Endothelial cell of umbilical vein (primary cell): Measurements from ENCODE around the gene PKN2. TPM values are rescaled to one million over a fixed set of nuclear protein-coding genes. Genes with fewer than 3 reads are reported as not detected.

Experiments
- BruUV-seq: library from RNA; stranded (reverse); fragments of 400-500 nt; replicated peaks from 2 replicates; lab custom pipeline; 2021; lab: Mats Ljungman, UMichigan
- CTCF ChIA-PET: fragments of 300-600, 350-600 bp; sonication (Branson Sonifier 250); formaldehyde crosslinking; loops from one replicate; lab custom pipeline; 2021; ENCODE audit warnings: antibody characterized with exemption, inconsistent platforms; lab: Charles Lee
- POLR2A ChIA-PET: fragments of 300-600, 350-600 bp; sonication (Branson Sonifier 250); formaldehyde crosslinking; loops from one replicate; lab custom pipeline; 2021; ENCODE audit warnings: antibody characterized with exemption, inconsistent platforms; lab: Charles Lee
- DNase-seq: peaks from one replicate; pipeline ENCODE4 v3.0.0-alpha.2; 2011; ENCODE audit warnings: low read depth, low spot score
- FAIRE-seq: peaks from 2 replicates; lab custom pipeline; 2011; peaks lifted over from hg19 to GRCh38; lab: Jason Lieb, UNC
- H2AFZ ChIP-seq: 2 replicates; pipeline ENCODE4 v1.6.0; 2012; ENCODE audit warnings: low read depth, low read length, control low read depth, inconsistent platforms
- H3K27ac ChIP-seq: 2 replicates; pipeline ENCODE4 v1.5.1; 2011; ENCODE audit warnings: low read depth, mild to moderate bottlenecking, control low read depth, low read length, moderate library complexity; ENCODE audit not compliant: insufficient read depth
- H3K27me3 ChIP-seq, 2 experiments: 2 replicates each; pipeline versions ENCODE4 v1.6.0 to v1.6.1; 2011; ENCODE audit warnings: low read length in 2 of 2, mixed read lengths in 1 of 2; ENCODE audit not compliant: control insufficient read depth in 2 of 2, insufficient read depth in 2 of 2
- H3K36me3 ChIP-seq, 2 experiments: 2 replicates in 1 of 2; 3 replicates in 1 of 2; pipeline ENCODE4 v1.5.1; 2011; ENCODE audit warnings: low read length in 2 of 2, mild to moderate bottlenecking in 1 of 2, moderate library complexity in 1 of 2; ENCODE audit not compliant: control insufficient read depth in 2 of 2, insufficient read depth in 2 of 2; ENCODE audit errors: extremely low read depth in 1 of 2
- H3K4me1 ChIP-seq: 3 replicates; pipeline ENCODE4 v1.5.1; 2011; ENCODE audit warnings: mild to moderate bottlenecking, low read length; ENCODE audit not compliant: control insufficient read depth, insufficient read depth; ENCODE audit errors: extremely low read depth
- H3K4me2 ChIP-seq: 2 replicates; pipeline ENCODE4 v1.6.1; 2011; ENCODE audit warnings: low read length, control low read depth, mixed read lengths; ENCODE audit not compliant: insufficient read depth
- H3K4me3 ChIP-seq, 3 experiments: fragments of 200-600 bp in 1 of 3; sonication (generic), shearing (Covaris generic) in 1 of 3; replicated peaks in 1 of 3; 2 replicates each; pipeline ENCODE4 v1.5.1; 2011 to 2016; ENCODE audit warnings: control low read depth in 3 of 3, low read length in 3 of 3, mild to moderate bottlenecking in 2 of 3, inconsistent platforms in 1 of 3, low read depth in 1 of 3, moderate library complexity in 1 of 3; ENCODE audit not compliant: insufficient read depth in 1 of 3
- H3K79me2 ChIP-seq: 2 replicates; pipeline ENCODE4 v1.6.0; 2012; ENCODE audit warnings: low read length, inconsistent platforms; ENCODE audit not compliant: control insufficient read depth, insufficient read depth
- H3K9ac ChIP-seq: replicated peaks from 2 replicates; pipeline ENCODE3; 2011; ENCODE audit warnings: low read length, control low read depth; ENCODE audit not compliant: insufficient read depth; ENCODE audit errors: extremely low read depth
- H3K9me1 ChIP-seq: replicated peaks from 3 replicates; pipeline ENCODE4 v1.6.0; 2011; ENCODE audit warnings: mild to moderate bottlenecking, low read length; ENCODE audit not compliant: control insufficient read depth, insufficient read depth; ENCODE audit errors: extremely low read depth
- H3K9me3 ChIP-seq: replicated peaks from 2 replicates; pipeline ENCODE4 v1.5.1; 2012; ENCODE audit warnings: low read length, inconsistent platforms; ENCODE audit not compliant: control insufficient read depth, insufficient read depth
- H4K20me1 ChIP-seq: replicated peaks from 2 replicates; pipeline ENCODE3; 2011; ENCODE audit warnings: mild to moderate bottlenecking, low read length; ENCODE audit not compliant: control insufficient read depth, insufficient read depth; ENCODE audit errors: extremely low read depth
- CTCF ChIP-seq, 2 donors: IDR thresholded peaks; 1 replicate in 1 of 2; 2 replicates in 1 of 2; pipeline ENCODE4 v1.5.1; 2011; ENCODE audit warnings: low read length in 2 of 2, mild to moderate bottlenecking in 2 of 2, moderate library complexity in 2 of 2, control low read depth in 1 of 2, inconsistent platforms in 1 of 2, low read depth in 1 of 2; ENCODE audit not compliant: insufficient read depth in 1 of 2; ENCODE audit errors: extremely low read depth in 1 of 2
- EZH2 ChIP-seq: IDR thresholded peaks from 2 replicates; pipeline ENCODE4 v1.6.1; 2012; ENCODE audit warnings: borderline replicate concordance, low read depth, mild to moderate bottlenecking, moderate library complexity, low read length, inconsistent platforms; ENCODE audit not compliant: severe bottlenecking
- FOS ChIP-seq: IDR thresholded peaks from 2 replicates; pipeline ENCODE4 v1.6.1; 2011; ENCODE audit warnings: mild to moderate bottlenecking, low read length, moderate library complexity, borderline replicate concordance; ENCODE audit not compliant: insufficient read depth
- GATA2 ChIP-seq: IDR thresholded peaks from 2 replicates; pipeline ENCODE4 v1.7.0; 2011; ENCODE audit warnings: low read depth, mild to moderate bottlenecking, moderate library complexity, mixed read lengths, low read length; ENCODE audit not compliant: insufficient read length, insufficient read depth
- JUN ChIP-seq: IDR thresholded peaks from 2 replicates; pipeline ENCODE4 v1.6.1; 2011; ENCODE audit warnings: borderline replicate concordance, low read depth; ENCODE audit not compliant: insufficient read length, insufficient read depth
- MAX ChIP-seq: IDR thresholded peaks from 2 replicates; pipeline ENCODE4 v1.6.1; 2011; ENCODE audit not compliant: insufficient read depth, insufficient read length
- MYC ChIP-seq: IDR thresholded peaks from one replicate; pipeline ENCODE4 v1.6.1; 2011; ENCODE audit warnings: mild to moderate bottlenecking, low read depth, low read length
- POLR2A ChIP-seq: IDR thresholded peaks from 2 replicates; pipeline ENCODE4 v1.6.1; 2012; ENCODE audit warnings: low read depth, mild to moderate bottlenecking, control low read depth, low read length
- POLR2AphosphoS5 ChIP-seq: IDR thresholded peaks from 2 replicates; pipeline ENCODE4 v1.6.1; 2012; ENCODE audit warnings: low read depth, mild to moderate bottlenecking, control low read depth, low read length, moderate library complexity; ENCODE audit not compliant: insufficient read depth
- dilution Hi-C: fragments of 300-500 bp; cut with MboI; formaldehyde crosslinking; loops from one replicate; pipeline ENCODE4 v1.15.0; 2019; ENCODE audit warnings: low sequenced_read_pairs; ENCODE audit not compliant: extremely low pct_ligation_motif_present
- intact Hi-C: fragments of 100-400 bp; cut with micrococcal nuclease; formaldehyde crosslinking; loops from one replicate; pipeline ENCODE4 v1.10.0; 2022
- polyA plus RNA-seq, 4 experiments: library from polyadenylated mRNA; depleted of rRNA in 3 of 4; stranded (reverse) in 3 of 4; unstranded in 1 of 4; fragments of >200 nt; gene quantifications; 2 replicates each; pipeline versions ENCODE4 v1.2.1 to v1.2.3, GENCODE V29; 2011 to 2012; ENCODE audit warnings: missing spikeins in 1 of 4
- total RNA-seq: library from RNA; stranded (reverse); gene quantifications from 2 replicates; pipeline ENCODE4 v1.2.3, GENCODE V29; 2021

The PKN2 gene
- total and polyA plus RNA-seq, 2 donors (not counting 3 experiments of a cell fraction or from before 2014, with no cell fraction given): 11.5 to 47.3 TPM

DNA sequence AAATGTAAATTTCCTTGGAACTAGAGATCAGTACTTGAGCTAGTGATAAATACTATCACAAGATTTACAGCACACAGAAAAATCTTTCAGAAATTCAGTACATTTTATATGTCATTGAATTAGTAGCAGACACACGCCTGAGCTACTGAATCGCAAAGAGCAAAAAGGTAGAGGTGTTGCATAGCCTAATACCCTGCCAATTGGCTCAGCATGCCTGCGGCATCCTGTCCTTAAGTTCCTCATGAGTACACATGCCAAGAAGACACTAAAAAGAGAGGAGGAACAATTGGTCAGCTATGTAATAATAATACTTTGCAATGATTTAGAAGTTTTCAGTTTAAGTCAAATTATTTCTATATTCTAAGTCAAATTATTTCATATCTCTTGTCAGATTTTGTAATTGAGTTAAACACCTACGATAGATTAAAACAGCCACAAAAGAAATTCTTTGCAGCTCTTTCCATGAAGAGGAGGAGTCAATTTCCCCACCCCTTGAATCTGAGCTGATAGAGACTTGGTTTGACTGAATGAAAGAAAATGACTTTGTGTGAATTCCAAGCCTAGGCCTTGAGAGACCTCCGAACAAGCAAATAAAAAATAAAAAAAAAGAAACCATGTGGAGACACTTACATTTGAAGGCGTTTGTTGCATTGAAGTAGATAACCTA lies 36.2 kb upstream of the PKN2 start:
- Histone ChIP-seq H3K4me1 (no peaks in the 10 kb centered on the region), H3K4me2 (no peak overlapping the region), H2AFZ (no peak overlapping the region), H4K20me1 (no peaks in the 10 kb centered on the region), H3K9ac (no peak overlapping the region), H3K36me3 (no peaks in the 10 kb centered on the region), H3K4me3 (no peak overlapping the region), H3K27me3 (peaks cover 1 to 6% of the 10 kb centered on the region in 2 experiments), H3K27ac (no peak overlapping the region), H3K79me2 (no peaks in the 10 kb centered on the region), H3K9me3 (no peaks in the 10 kb centered on the region), H3K9me1 (no peaks in the 10 kb centered on the region)
- dilution Hi-C loops: no loop called here
- ChIA-PET CTCF (interaction anchor here (1.1 to 3.2 kb wide), 2 partner anchors 8 to 229 kb away, joined by 3 to 27 read pairs; no protein-coding TSS in a partner anchor), POLR2A (no interaction called here)
- DNase-seq (no peak), FAIRE-seq (no peak)
- intact Hi-C loops: no loop called here
- BruUV-seq: no TSS peak
- TF ChIP-seq GATA2 (no peak), FOS (no peak), CTCF (IDR thresholded peaks at IDR 0.05; ENCODE audit: extremely low read depth in 1 of 2, insufficient read depth in 1 of 2, low read depth in 1 of 2, low read length in 2 of 2) (no peak), EZH2 (no peak), JUN (no peak), MAX (no peak), MYC (no peak), POLR2AphosphoS5 (no peak), POLR2A (no peak)
